ENCODE measurements around the gene THPO. TPM values are rescaled to one million over a fixed set of nuclear protein-coding genes. Genes with fewer than 3 reads are reported as not detected.

Gene THPO
- total and polyA plus RNA-seq, 10 of the 15 experiments (the other 5 are each of a cell fraction or from before 2014, with no cell fraction given), result not detected

DNA sequence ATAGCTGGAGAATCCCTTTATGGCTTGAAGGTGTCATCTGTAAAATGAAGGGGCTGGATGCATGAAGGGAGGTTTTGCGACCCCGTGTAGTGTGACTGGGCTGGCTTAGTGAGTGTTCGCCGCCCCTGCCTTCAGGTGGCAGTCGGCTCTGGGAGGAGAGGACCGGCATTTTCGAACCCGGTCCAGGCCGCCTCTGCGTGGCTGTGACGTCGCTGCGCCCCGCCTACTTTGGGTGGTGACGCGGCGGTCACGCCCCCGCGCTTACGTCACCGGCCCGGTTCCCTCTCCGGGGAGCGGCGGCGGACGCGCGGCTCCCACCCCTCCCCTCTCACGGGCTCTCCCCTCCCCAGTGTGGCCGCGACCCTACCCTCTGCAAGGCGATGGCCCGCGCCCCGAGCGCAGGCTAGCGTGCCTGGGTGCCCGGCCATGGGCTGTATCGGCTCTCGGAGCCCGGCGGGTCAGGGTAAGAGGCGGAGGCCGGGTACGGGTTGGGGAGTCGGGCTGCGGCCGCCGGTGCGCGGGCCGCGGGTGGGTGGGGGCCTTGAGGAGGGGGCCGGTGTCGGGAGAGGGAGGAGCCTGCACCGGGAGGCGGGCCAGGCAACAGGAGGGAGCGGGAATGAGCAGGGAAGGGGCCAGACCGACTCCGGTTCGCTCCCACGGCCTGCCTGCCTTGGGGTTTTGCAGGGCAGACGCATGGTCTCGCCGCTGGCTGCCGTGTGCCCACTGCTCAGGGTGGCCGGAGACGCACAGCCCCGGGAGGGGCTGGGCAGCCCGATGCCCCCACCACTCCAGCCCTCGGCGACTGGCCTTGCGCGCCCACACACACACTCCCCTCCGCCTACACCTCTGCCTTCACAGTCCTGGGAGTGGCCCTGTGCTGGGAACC, 42.1 kb downstream of the THPO start (continued):
- TF ChIP-seq ZNF622 (IDR thresholded peaks at IDR 0.05) (no peak), REST (IDR thresholded peaks at IDR 0.05; ENCODE audit: low read depth, low read length) (no peak), TARDBP (IDR thresholded peaks at IDR 0.05; ENCODE audit: borderline replicate concordance) (peak; percentile 11), NR2C2 (IDR thresholded peaks at IDR 0.05; ENCODE audit: borderline replicate concordance, control insufficient read depth, insufficient read length, low read depth) (no peak), HDAC6 (IDR thresholded peaks at IDR 0.05; ENCODE audit: unreplicated experiment) (no peak), NBN (IDR thresholded peaks at IDR 0.05) (0 out of 2 replicates have a peak, but pooled peaks have one; percentile 52), ZSCAN29 (IDR thresholded peaks at IDR 0.05) (no peak), CREB1 (IDR thresholded peaks at IDR 0.05; ENCODE audit: low read depth) (peak; percentile 99), NFYA (IDR thresholded peaks at IDR 0.05; ENCODE audit: borderline replicate concordance, low read depth, low read length) (no peak), RCOR1 (conservative IDR thresholded peaks at IDR 0.05; ENCODE audit: low read depth, low read length) (no peak), ZZZ3 (IDR thresholded peaks at IDR 0.05; ENCODE audit: control insufficient read depth, insufficient read length, low read depth) (no peak), POLR2AphosphoS2 (IDR thresholded peaks at IDR 0.05; ENCODE audit: low read depth, low read length) (peak; percentile 93), PML (IDR thresholded peaks at IDR 0.05; ENCODE audit: low read length) (peak; percentile 71), NRF1 (conservative IDR thresholded peaks at IDR 0.05; ENCODE audit: low read depth, low read length) (no peak), MYB (IDR thresholded peaks at IDR 0.05; ENCODE audit: borderline replicate concordance, low read depth, low read length) (no peak), ZNF274 (IDR thresholded peaks at IDR 0.05; ENCODE audit: insufficient read depth, insufficient read length) (no peak), BMI1 (IDR thresholded peaks at IDR 0.05; ENCODE audit: borderline replicate concordance) (no peak), ZNF217 (IDR thresholded peaks at IDR 0.05) (no peak), SMAD5 (IDR thresholded peaks at IDR 0.05; ENCODE audit: low read depth) (peak; percentile 61; the same call in 1 of the 2 replicates), GATAD2B (conservative IDR thresholded peaks at IDR 0.05; ENCODE audit: low read depth) (no peak)
- TF ChIP-seq, protein P1, sequence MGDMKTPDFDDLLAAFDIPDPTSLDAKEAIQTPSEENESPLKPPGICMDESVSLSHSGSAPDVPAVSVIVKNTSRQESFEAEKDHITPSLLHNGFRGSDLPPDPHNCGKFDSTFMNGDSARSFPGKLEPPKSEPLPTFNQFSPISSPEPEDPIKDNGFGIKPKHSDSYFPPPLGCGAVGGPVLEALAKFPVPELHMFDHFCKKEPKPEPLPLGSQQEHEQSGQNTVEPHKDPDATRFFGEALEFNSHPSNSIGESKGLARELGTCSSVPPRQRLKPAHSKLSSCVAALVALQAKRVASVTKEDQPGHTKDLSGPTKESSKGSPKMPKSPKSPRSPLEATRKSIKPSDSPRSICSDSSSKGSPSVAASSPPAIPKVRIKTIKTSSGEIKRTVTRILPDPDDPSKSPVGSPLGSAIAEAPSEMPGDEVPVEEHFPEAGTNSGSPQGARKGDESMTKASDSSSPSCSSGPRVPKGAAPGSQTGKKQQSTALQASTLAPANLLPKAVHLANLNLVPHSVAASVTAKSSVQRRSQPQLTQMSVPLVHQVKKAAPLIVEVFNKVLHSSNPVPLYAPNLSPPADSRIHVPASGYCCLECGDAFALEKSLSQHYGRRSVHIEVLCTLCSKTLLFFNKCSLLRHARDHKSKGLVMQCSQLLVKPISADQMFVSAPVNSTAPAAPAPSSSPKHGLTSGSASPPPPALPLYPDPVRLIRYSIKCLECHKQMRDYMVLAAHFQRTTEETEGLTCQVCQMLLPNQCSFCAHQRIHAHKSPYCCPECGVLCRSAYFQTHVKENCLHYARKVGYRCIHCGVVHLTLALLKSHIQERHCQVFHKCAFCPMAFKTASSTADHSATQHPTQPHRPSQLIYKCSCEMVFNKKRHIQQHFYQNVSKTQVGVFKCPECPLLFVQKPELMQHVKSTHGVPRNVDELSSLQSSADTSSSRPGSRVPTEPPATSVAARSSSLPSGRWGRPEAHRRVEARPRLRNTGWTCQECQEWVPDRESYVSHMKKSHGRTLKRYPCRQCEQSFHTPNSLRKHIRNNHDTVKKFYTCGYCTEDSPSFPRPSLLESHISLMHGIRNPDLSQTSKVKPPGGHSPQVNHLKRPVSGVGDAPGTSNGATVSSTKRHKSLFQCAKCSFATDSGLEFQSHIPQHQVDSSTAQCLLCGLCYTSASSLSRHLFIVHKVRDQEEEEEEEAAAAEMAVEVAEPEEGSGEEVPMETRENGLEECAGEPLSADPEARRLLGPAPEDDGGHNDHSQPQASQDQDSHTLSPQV (IDR thresholded peaks at IDR 0.05), result no peak
